Measurements from ENCODE around the gene EBF3.

EBF3 gene

DNA sequence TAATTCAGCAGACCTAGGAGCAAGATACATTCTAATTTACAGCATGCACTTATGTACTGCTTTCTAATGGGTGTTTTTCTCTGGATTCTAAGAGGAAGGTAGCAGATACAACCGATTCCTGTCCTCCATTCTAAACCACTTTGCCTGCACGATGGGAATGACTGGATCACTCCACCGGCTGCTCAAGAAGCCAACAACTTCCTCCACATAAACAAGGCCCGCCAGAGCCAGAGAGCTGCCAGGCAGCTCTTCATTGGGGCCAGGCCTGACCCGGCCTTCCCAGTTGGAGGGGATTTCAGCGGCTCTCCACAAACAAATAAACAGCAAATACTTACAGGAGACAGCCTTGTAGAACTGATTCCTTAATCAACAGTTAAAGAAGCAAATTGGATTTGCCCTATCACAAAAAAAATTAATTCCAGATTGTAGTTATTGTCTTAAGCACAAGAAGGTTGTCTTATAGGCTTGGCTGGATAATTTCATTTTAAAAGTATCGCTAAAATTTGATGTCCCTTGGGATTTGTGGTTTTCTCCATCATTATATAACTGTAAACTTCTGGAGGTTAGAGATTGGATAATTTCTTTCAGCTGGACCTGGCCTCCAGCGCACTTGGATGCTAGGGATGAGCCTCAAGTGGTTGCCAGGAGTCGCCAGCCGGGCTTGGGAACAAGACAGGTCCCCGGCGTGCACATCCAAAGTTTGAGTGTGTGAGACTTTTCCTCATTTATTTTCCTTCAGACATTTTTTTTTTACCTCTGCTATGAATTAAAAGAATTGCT is 20.9 kb downstream of the EBF3 start:
- DNase-seq = no peak

DNA sequence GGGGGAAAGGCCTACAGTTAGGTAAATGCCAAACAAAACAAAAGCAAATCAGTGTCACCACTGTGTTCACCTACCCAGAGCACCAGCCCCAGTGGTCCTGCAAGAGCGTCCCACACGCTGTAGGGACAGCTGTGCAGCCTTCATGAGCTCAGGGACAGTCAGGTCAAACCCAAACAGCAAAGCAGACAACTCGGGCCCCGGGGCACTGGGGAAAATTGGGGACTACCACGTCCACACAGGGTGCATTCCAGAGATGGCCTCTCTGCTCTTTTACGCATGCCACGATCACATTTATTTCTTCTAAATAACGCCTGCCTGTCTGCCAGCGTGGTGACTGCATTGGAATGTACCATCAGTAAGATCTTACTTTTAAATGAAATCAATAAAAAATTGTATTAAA is 21.7 kb downstream of the EBF3 start:
- no peak for DNase-seq

DNA sequence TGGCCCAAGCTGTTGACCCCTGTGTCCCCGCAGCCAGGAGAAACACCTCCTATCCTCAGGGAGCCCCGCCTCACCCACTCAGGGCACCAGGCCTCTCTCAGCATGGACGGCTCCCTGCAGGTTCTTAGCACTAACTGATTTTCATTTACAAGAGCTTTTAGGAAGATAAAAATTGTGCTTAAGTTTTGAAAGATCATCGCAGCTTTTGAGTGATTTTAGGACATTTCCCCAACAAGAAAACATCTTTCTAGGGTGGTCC is 22.1 kb downstream of the EBF3 start:
- no peak for DNase-seq

DNA sequence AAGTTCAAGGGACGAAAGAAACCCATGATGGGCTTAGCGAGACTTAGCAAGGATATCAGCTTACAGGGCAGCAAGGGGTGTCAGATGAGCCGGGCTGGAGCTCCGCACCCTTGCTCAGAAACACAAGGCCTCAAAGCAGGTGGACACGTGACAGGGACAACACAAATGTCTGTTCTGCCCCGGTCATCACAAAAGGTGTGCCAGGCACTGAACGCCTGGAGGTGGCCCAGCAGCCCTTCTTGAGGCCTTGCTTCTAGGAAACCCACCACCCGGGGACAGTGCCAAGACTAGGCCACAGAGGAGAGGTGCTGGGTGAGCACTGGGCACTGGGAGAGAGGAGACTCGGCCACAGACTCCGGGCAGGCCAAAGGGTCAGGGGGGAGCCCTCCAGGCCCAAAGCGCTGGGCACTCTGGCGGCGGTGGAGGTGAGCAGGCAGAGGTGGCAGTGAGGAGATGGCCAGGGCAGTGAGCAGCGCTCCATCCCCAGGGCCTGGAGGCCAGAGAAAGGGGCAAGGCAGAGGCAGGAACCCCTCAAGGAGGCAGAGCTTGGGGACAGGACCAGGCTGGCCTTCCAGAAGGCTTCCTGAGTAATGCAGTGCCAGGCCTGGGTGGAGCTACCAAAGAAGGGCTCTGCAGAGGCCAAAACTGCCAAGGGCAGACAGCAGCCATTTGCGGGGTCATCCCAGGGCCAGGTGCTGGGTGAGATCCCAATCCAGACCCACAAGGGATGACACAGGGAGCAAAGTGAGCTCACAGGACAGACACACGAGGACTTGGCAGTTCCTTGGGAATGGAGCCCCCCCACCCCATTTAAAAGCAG is 22.7 kb downstream of the EBF3 start:
- no peak for DNase-seq

DNA sequence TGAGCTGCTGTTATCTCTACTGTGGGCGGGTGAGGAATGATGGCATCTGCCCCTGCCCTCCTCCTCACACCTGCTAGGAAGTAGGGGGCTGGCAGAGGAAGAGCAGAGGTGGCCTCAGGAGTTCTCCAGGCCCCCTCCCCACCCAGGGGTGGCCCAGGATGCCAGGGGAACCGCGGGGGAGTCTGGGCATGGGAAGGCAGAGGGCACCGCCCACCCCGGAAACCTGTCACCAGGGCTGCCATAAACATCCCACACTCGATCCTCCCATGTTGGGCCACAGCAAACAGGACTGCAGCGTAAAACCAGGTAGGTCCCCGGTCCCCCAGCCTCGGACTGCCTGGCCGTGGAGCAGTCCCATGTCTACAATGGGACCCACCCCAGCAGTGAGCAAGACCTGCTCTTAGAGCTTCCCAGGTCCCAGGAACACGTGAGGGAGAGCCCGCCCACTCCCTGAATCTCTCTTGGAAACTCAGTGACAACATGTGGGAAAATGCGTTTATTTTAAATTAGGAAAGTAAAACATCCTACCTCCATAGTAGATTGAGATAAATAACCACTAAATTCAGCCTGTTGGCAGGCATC is 23.4 kb downstream of the EBF3 start:
- no peak for DNase-seq

DNA sequence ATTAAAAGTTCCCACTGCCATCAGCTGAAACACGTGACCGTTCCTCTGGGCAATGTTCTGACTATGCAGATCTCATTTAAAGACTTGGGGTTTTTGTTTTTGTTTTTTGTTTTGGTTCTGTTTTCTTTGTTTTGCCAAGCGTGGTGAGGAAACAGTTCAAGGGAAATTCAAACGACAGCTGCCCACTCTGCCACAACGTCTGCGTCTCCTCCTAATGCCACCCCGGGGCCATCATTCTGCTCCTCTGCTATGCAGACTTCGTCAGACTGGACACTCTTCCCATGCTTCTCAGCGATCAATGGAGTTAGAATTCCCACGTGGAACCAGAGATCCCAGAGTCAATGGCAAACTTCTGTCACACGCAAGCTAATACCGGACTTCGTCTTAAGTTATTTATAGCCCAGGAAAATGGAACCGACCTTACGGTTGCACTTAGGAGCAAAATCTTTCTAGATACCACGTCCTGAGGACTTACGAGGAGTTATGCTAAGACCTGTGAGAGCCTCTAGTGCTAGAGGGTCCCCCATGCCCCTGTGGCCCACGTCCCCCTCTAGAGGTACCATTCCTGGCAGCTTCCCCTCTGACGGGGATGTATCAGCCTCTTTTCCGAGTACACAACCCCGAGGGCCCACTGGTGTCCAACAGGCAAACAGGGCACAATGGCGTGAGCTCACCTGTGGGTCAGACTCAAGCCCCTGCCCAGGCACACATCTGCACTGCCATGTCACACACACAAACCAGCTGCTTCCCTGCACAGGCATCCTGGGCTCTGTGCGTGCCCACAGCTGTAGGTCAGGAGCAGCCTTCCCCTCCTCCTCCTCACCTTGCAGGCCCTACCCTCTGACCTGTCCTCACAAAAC is 24.4 kb downstream of the EBF3 start:
- DNase-seq = no peak

DNA sequence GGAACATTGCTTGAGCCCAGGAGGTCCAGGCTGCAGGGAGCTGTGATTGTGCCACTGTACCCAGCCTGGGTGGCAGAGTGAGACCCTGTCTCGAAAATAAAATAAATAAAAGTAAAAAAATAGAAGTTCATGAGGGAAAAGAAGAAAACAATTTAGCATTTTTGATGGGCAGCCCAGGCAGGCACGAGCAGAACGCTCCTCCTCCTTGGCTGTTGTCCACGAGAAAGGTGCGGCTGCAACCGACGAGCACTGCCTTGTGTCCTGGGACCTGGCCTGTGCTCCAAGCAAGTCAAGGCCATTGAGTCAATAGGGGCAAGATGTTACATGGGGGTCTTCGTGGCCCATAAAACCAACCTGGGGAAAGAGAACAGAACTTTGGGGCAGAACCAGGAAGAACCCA is 25.6 kb downstream of the EBF3 start:
- no peak for DNase-seq

DNA sequence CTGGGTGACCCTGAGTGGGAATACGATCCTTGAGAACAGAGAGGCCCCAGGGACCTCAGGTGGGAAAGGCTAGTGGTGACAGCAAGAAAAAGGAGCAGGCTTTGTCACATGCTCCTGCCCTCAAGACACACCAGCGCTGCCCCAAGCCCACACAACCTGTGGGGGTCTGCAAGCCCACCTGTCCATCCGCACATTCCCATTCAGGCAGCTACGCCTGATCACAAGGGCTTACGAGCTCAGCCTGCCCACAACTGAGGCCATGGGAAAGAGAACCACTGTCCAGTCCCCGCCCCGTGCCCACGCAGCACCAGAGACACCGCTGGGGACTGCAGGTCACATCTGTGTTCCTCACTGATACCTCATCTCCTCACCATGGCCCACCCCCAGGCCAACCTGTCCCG is 26.7 kb downstream of the EBF3 start:
- no peak for DNase-seq

DNA sequence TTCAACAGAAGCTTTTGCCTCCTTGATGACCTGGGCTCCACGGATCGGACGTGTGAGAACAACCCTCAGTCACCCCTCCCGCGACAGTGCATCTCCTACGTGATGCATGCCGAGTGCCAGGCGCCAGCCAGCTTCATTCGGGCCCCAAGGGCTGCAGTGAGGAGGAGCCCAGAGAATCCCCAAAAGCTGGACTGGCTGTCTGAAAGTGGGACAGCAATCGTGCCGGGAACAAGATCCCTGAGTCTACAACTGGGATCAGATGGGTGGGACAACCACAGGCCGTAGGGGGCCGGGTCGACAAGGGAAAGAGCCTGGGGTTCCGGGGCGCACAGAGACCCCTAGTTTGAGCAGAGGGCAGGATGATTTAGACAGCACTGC is 27.2 kb downstream of the EBF3 start:
- DNase-seq = no peak

DNA sequence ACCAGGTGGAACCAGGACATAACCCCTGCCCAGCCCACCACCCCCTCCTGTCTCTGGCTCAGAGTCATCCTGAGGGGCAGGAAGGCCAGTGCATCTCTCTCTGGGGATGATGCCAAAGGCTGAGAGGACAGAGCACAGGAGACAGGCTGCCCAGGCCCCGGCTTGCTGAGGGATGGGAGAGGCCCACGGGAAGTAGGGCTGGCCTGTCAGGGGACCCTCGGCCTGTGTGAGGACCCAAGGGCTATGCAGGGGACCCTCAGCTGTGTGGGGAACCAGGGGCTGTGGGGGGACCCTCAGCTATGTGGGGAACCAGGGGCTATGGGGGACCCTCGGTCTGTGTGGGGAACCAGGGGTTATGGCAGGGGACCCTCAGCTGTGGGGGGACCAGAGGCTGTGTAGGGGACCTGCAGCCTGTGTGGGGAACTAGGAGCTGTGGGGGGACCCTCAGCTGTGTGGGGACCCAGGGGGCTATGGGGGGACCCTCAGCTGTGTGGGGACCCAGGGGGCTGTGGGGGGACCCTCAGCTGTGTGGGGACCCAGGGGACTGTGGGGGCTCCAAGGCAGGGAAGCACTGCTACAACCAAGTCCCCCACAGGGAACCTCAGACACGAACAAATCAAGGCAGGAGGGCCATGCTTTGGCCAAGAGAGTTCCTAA is 27.7 kb downstream of the EBF3 start:
- DNase-seq = no peak

DNA sequence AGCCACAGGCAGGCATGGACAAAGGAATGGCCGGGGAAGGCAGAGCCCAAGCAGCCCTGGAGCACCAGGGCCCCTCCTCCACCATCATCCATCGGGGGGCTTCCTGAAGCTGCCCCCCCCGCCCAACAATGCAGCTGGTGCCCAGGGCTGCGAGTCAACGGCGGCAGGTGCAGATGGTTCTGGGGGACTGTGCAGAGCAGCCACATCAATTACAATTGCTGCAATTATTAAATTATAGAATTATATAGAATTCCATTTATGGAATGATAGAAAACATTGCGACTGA is 28.3 kb downstream of the EBF3 start:
- DNase-seq = no peak

DNA sequence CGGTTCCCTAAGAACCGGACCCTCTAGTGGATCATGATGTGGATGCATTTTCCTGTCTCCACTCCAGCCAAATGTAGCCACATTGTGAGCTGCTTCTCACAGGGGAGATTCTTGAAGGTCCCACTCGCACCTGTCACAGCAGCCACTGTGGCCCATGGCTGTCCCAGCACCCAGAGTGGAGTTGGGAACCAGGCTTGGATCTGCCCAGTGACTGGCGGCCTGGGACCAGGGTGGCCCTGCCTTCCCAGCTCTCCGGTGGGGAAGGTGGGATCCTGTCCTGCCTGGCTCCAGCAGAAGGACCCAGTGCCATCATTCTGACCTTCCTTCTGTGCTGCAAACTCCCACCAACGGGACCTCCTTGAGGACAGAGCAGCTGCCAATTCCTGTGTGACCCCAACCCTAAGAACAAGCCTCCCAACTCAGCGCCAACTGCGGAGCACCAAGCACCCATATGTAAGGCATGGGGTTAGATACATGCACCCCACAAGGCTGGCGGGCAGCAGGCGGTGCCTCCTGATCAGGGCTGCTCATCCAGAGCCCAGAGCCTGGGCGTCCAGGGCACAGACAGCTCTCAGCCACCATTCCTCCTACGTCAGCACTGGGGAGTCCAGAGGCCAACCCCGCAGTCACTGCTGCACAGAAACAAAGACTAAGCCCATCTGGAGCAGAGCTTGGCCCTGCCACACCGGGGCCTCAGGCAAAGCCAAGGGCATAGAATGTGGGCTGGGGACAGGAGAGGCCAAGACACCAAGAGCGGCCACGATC is 28.8 kb downstream of the EBF3 start:
- DNase-seq = no peak

DNA sequence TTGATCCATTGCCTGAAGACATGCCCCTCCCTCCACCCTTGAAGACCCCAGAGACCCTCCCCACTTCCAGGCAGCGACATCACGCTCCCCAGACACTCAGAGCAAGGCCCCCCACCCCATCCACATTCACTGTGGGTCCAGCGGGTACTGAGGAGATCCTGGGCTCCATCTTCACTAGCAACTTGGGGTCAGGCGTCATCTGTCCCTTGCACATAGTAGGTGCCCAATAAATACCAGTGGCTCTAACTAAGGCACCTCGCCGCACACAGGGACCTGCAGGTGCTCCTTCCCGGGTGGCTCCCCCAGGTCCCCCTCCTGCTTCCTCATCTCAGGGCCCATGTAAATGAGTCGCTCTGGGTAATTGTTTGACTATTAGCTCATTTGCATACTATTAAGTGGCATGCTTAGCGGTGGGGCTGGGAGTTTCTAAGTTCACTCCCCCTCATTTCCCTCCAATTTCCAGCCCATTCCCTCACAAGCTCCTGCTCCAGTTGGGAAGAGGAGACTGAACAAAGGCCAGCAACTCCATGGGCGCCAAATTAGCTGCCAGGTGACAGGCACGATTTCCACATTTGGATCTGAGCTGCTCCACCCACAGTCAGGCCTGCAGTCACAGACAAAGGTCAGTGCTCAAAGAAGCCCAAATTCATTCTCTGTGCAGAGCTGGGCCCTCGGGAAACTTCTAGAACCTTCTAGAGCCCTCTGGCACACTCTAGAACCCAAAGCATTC is 29.7 kb downstream of the EBF3 start:
- no peak for DNase-seq

DNA sequence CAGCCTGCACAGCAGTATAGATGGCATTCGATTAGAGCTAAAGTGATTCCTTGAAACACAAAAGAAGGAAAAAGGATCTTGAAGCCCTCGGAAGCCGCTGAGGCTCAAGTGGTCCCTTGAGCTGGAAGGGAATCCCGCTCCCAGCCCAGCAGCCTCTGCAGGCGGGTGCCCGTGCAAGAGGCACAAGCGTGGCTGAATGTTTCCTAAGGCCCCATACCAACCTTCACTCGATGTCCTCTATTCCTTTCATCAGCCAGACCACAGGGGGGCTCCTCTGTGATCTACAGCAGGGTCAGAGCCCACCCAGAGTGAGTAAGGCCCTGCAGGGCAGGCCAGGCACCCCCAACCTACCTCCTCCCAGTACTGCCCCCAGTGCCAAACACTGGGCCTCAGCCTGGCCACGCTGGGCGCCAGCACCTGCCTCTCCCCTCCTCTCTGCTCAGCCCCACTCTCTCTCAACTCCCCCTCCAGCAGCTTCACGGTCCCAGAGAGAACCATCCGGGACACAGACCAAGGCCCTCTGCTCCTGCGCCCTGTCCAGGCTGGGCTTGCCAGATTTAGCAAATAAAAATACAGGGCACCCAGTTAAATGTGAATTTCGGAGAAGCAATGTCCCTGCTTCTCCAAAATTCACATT is 30.5 kb downstream of the EBF3 start:
- DNase-seq = no peak

DNA sequence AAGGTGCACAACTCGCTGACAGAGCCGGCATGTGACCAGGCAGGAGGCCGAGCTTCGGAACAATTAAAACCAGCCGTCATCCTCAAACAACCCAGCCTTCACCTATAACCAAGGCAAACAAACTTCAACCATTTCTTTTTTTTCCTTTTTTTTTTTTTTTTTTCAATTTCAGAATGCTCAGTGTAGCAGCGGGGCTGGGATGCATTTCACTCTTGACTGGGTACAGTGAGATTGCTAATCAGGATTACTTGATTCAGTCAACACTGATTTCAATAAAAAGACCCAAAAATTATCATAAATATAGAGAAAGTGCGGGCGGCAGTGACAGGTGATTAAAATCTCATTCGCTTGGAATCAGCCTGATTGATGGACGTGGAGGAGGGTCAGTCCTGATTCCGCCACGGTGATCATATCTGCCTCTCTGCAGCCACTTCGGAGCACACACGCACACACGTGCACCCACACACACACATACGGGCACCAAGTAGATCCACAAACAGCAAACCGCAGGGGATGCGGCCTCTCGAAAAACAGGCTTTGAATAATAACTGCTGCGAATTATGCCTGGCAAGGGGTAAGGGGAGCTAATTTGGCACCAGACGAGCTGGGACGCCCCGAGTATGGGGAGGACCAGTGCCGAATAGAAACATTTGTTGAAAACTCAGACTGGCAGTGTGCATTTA is 31.2 kb downstream of the EBF3 start:
- no peak for DNase-seq

DNA sequence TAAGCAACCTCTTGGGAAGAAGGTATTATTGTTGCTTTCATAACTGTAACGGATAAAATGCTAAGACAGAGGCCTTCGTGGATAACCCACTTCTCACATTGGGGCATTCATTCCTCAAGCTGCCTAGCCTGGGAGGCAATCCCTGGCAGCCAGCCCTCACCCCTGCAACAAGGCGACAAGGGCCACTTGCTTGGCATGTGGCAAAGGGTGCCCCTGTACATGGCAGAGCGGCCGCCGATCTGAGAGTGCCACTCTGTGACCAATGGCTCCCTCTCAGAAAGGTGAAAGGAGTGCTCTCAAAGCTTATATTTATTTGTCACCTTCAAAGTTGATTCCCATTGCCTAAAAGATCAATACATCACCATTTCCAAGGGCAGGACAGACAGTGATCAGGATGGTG is 31.9 kb downstream of the EBF3 start:
- no peak for DNase-seq

DNA sequence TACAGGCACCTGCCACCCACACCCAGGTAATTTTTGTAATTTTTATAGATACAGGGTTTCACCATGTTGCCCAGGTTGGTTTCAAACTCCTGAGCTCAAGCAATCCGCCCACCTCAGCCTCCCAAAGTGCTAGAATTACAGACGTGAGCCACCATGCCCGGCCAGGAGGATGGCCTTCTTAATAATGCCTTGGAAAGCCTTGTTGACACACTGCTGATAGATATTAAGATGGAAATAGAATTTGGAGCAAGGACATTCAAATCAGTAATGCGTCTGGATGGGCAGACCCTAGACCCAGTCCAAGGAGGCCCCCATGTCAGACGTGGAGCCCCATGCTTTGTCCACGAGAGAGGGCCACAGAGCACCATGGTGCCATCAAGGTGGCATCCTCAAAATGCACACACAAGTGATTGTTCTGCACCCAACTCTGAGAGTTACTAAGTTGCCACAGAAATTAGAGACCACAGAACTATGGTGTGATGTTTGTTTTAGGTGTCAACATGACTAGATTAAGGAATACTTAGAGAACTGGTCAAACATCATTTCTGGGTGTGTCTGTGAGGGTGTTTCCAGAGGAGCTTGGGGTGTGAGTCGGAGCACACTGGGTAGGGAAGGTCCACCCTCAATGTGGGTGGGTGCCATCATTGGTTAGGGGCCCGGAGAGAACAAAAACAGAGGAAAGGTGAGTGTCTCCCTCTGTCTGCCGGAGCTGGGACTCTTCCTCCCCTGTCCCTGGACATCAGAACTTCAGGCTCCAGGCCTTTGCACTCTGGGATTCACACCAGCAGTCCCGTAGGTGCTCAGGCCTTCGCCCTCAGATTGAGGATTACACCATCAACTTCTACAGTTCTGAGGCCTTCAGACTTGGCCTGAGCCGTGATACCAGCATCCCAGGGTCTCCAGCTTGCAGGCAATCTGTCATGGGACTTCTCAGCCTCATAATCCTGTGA is 34.5 kb downstream of the EBF3 start:
- no peak for DNase-seq

DNA sequence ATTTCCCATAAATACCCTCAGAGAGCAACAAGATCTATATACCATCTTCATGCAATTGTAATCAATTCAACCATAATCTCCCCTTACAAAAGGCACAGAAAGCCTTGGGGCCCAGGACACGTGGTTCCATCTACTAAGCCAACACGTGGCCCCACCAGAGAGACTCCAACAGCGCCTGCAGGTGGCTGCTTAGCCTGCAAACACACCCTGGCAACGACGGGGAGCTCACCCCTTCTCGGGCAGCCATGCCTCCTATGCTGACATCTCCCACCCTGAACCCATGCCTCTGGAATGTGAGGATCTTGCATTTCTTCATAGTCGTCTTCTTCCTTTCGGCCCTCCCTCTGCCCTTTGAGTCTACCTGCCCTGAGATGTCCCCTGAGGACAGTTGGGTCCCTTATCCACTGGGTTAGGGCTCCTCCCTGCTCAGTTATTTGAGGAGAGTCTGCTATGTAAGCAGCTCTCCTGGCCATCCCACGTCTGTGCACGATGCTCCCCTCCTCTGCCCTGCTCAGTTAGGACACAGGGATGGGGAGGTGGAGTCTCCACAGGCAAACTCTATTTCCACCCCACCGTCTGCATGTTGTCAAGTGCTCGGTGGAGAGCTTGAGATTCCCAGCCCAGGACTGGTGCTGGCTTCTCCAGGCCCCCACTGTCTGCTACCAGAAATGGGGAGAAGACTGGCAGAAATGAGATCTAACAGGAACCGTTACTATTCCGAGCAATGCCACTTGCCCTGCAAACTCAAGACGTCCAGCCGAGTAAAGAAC is 36.5 kb downstream of the EBF3 start:
- DNase-seq = no peak

Data from CD4-positive, alpha-beta T cell treated with Interleukin-1 beta for 1 hour (primary cell).